ENCODE results near the gene PCDHB6.
"Not testable (repeated sequence)": the region's sequence is repeated elsewhere in the genome, so short reads cannot be mapped to it uniquely, and the experiment has no call there.

Gene PCDHB6

DNA sequence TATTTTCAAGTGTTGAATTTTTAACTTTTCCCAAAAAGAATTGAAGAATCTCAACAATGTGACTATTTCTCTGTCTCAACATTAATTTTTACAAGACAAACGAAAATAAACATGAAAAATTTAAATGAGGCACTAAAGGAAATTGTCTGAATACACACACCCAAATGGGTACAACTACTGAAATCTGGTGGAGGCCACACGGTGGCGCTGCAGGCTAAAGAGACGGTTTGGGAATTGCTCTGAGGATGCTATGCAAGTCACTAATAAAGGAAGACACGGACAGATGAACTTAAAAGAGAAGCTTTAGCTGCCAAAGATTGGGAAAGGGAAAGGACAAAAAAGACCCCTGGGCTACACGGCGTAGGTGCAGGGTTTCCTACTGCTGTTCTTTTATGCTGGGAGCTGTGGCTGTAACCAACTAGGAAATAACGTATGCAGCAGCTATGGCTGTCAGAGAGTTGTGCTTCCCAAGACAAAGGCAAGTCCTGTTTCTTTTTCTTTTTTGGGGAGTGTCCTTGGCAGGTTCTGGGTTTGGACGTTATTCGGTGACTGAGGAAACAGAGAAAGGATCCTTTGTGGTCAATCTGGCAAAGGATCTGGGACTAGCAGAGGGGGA, 42.4 kb downstream of the PCDHB6 start, which contains the start of gene PCDHB10:
TSS of gene PCDHB10 (plus strand) at position 244 of the 616 bp plus-strand sequence. CDS start at position 444, 200 bp downstream.
- TF ChIP-seq, protein P1, sequence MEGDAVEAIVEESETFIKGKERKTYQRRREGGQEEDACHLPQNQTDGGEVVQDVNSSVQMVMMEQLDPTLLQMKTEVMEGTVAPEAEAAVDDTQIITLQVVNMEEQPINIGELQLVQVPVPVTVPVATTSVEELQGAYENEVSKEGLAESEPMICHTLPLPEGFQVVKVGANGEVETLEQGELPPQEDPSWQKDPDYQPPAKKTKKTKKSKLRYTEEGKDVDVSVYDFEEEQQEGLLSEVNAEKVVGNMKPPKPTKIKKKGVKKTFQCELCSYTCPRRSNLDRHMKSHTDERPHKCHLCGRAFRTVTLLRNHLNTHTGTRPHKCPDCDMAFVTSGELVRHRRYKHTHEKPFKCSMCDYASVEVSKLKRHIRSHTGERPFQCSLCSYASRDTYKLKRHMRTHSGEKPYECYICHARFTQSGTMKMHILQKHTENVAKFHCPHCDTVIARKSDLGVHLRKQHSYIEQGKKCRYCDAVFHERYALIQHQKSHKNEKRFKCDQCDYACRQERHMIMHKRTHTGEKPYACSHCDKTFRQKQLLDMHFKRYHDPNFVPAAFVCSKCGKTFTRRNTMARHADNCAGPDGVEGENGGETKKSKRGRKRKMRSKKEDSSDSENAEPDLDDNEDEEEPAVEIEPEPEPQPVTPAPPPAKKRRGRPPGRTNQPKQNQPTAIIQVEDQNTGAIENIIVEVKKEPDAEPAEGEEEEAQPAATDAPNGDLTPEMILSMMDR (conservative IDR thresholded peaks at IDR 0.05; ENCODE audit: low read depth) = peak; percentile 65
- H3K27ac ChIP-seq = no peak within 1 kb of the TSS
- DNase-seq (ENCODE audit: low spot score) = no peak
- POLR2A ChIA-PET (ENCODE audit: low non-redundant PET) = no interaction called here
- CTCF ChIA-PET = interaction anchor here (0.6 to 1.0 kb wide), 10 partner anchors 10 to 372 kb away, joined by 3 to 4 read pairs (median 3); partner anchors contain the start of genes PCDHB14, PCDHB6, PCDHGA1 and PCDHGB1

DNA sequence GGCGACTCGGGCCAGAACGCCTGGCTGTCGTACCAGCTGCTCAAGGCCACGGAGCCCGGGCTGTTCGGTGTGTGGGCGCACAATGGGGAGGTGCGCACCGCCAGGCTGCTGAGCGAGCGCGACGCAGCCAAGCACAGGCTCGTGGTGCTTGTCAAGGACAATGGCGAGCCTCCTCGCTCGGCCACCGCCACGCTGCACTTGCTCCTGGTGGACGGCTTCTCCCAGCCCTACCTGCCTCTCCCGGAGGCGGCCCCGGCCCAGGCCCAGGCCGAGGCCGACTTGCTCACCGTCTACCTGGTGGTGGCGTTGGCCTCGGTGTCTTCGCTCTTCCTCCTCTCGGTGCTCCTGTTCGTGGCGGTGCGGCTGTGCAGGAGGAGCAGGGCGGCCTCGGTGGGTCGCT, 44.5 kb downstream of the PCDHB6 start:
- DNase-seq (ENCODE audit: low spot score); CTCF ChIA-PET; H3K27ac ChIP-seq; POLR2A ChIA-PET (ENCODE audit: low non-redundant PET): not testable (repeated sequence)

DNA sequence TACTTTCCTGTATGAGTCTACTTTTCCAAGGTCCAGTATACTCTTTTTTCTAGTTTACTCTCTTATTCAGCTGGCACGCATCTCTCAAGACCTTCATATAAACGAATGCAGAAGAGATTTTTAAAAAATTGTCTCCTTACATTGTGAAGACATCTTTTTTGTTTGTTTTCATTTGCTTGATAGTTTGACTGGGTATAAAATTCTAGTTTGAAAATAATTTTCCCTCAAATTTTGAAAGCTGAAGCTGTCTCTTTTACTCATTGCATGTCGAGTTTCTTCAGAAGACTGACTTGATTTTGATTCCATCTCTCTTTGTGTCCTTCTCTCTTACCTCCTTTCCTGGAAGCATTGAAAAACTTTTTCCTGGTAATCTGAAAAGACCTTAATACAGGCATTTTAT, 46.5 kb downstream of the PCDHB6 start:
- H3K27ac ChIP-seq = no peak overlapping the region
- ChIA-PET POLR2A (ENCODE audit: low non-redundant PET) (no interaction called here), CTCF (interaction anchor here (0.6 to 1.2 kb wide), 5 partner anchors 8 to 432 kb away, joined by 3 to 5 read pairs (median 3); no protein-coding TSS in a partner anchor)
- DNase-seq (ENCODE audit: low spot score) = no peak
- TF ChIP-seq, protein P1 (conservative IDR thresholded peaks at IDR 0.05; ENCODE audit: low read depth) = no peak

DNA sequence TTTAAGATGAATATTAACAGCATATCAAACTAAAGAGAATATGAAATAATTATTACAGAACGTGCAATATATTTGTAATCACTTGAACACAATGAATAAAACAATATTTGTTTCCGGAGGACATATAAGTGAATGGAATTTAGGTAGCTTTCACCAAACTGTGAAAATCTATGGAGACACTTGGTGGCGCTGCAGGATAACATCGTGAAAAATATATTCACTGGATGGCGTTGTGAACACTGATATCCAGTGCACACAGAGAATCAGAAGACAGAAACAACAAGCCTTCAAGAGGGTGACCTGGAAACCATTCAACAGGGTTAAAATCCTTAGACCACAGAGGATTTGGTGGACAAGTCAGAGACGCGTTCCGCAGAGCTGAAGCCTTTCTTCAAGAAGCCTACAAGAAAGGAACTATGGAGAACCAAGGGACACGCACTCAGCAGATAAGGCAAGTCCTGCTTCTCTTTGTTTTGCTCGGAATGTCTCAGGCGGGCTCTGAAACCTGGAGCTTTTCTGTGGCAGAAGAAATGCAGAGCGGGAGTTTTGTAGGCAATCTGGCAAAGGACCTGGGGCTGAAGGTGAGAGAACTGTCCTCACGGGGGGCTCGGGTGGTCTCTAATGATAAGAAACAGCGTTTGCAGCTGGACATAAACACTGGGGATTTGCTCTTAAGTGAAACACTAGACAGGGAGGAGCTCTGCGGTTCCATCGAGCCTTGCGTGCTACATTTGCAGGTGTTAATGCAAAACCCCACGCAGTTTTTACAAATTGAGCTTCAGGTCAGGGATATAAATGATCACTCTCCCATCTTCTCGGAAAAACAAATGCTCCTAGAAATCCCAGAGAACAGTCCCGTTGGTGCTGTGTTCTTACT, 49.7 kb downstream of the PCDHB6 start, which contains the start of gene PCDHB11:
TSS of gene PCDHB11 (plus strand) at position 269 of the 877 bp plus-strand sequence. CDS start at position 417, 148 bp downstream.
- DNase-seq (ENCODE audit: low spot score) = peak; percentile 27
- CTCF ChIA-PET = interaction anchor here (0.6 to 1.4 kb wide), 27 partner anchors 9 to 1131 kb away, joined by 3 to 7 read pairs (median 4); partner anchors contain the start of genes PCDHB14, PCDHGA1, PCDHGA12 and PCDHGA2
- TF ChIP-seq, protein P1 (conservative IDR thresholded peaks at IDR 0.05; ENCODE audit: low read depth) = peak; percentile 69
- H3K27ac ChIP-seq = no peak within 1 kb of the TSS
- POLR2A ChIA-PET (ENCODE audit: low non-redundant PET) = no interaction called here

DNA sequence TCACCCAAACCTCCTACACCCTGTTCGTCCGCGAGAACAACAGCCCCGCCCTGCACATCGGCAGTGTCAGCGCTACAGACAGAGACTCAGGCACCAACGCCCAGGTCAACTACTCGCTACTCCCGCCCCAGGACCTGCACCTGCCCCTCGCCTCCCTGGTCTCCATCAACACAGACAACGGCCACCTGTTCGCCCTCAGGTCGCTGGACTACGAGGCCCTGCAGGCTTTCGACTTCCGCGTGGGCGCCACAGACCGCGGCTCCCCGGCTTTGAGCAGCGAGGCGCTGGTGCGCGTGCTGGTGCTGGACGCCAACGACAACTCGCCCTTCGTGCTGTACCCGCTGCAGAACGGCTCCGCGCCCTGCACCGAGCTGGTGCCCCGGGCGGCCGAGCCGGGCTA, 51.3 kb downstream of the PCDHB6 start:
- POLR2A ChIA-PET (ENCODE audit: low non-redundant PET); DNase-seq (ENCODE audit: low spot score); CTCF ChIA-PET; H3K27ac ChIP-seq: not testable (repeated sequence)

DNA sequence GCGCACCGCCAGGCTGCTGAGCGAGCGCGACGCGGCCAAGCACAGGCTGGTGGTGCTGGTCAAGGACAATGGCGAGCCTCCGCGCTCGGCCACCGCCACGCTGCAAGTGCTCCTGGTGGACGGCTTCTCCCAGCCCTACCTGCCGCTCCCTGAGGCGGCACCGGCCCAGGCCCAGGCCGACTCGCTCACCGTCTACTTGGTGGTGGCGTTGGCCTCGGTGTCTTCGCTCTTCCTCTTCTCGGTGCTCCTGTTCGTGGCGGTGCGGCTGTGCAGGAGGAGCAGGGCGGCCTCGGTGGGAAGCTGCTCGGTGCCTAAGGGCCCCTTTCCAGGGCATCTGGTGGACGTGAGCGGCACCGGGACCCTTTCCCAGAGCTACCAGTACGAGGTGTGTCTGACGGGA, 51.8 kb downstream of the PCDHB6 start:
- H3K27ac ChIP-seq; DNase-seq (ENCODE audit: low spot score); POLR2A ChIA-PET (ENCODE audit: low non-redundant PET): not testable (repeated sequence)
- CTCF ChIA-PET = interaction anchor here (0.6 to 0.8 kb wide), 2 partner anchors 9 to 313 kb away, joined by 3 to 5 read pairs; partner anchors contain the start of gene PCDHB10

Data from RWPE1 (cell line).